MM.1S (cell line): Measurements from ENCODE around the gene GSAP.

Experiments
- DNase-seq: peaks from one replicate; pipeline ENCODE4 v3.0.0-alpha.2; 2015
- H2AFZ ChIP-seq: fragments of 300-600 bp; sonication (generic); 2 replicates; pipeline ENCODE4 v1.6.0; 2016; ENCODE audit warnings: antibody characterized with exemption, low read length
- H3F3A ChIP-seq: fragments of 300-600 bp; sonication (generic); 2 replicates; pipeline ENCODE4 v1.6.1; 2016; ENCODE audit warnings: mild to moderate bottlenecking, antibody characterized with exemption, low read length, moderate library complexity, mixed read lengths; ENCODE audit not compliant: insufficient read depth
- H3K27ac ChIP-seq: fragments of 300-600 bp; sonication (generic); 2 replicates; pipeline ENCODE4 v1.5.1; 2016; ENCODE audit warnings: mild to moderate bottlenecking, low read length
- H3K27me3 ChIP-seq: fragments of 300-600 bp; sonication (generic); replicated peaks from 2 replicates; pipeline ENCODE4 v1.6.0; 2016; ENCODE audit warnings: low read length; ENCODE audit not compliant: insufficient read depth
- H3K36me3 ChIP-seq: fragments of 300-600 bp; sonication (generic); replicated peaks from 2 replicates; pipeline ENCODE4 v1.6.1; 2016; ENCODE audit warnings: mild to moderate bottlenecking, low read length, mixed read lengths; ENCODE audit not compliant: insufficient read depth
- H3K4me1 ChIP-seq: fragments of 300-600 bp; sonication (generic); 2 replicates; pipeline ENCODE4 v1.6.1; 2016; ENCODE audit warnings: low read length, mixed read lengths
- H3K4me2 ChIP-seq: fragments of 300-600 bp; sonication (generic); 2 replicates; pipeline ENCODE4 v1.6.0; 2016; ENCODE audit warnings: low read depth, low read length
- H3K4me3 ChIP-seq: fragments of 300-600 bp; sonication (generic); 2 replicates; pipeline ENCODE4 v1.5.1; 2016; ENCODE audit warnings: low read length, mixed read lengths
- H3K79me2 ChIP-seq: fragments of 300-600 bp; sonication (generic); 2 replicates; pipeline ENCODE4 v1.6.1; 2016; ENCODE audit warnings: mixed run types, low read length, mixed read lengths
- H3K9ac ChIP-seq: fragments of 300-600 bp; sonication (generic); 2 replicates; pipeline ENCODE4 v1.6.1; 2016; ENCODE audit warnings: low read length, mixed read lengths
- H3K9me2 ChIP-seq: fragments of 300-600 bp; sonication (generic); replicated peaks from 2 replicates; pipeline ENCODE4 v1.6.1; 2016; ENCODE audit warnings: mild to moderate bottlenecking, low read length, mixed read lengths; ENCODE audit not compliant: insufficient read depth
- H3K9me3 ChIP-seq: fragments of 300-600 bp; sonication (generic); replicated peaks from 2 replicates; pipeline ENCODE4 v1.6.1; 2016; ENCODE audit warnings: mild to moderate bottlenecking, low read length, mixed read lengths; ENCODE audit not compliant: insufficient read depth
- H4K20me1 ChIP-seq: fragments of 300-600 bp; sonication (generic); 2 replicates; pipeline ENCODE4 v1.6.1; 2016; ENCODE audit warnings: mild to moderate bottlenecking, low read length, moderate library complexity, mixed read lengths; ENCODE audit not compliant: insufficient read depth
- EZH2 ChIP-seq: fragments of 300-600 bp; sonication (generic); optimal IDR thresholded peaks from 2 replicates; pipeline ENCODE3; 2017; ENCODE audit warnings: low read depth, mild to moderate bottlenecking, antibody characterized with exemption, low read length, mixed read lengths
- EZH2phosphoT487 ChIP-seq: fragments of 300-600 bp; sonication (generic); IDR thresholded peaks from 2 replicates; pipeline ENCODE4 v1.6.1; 2018; ENCODE audit warnings: antibody characterized with exemption, low read length
- TF ChIP-seq, protein P1 (sequence below): fragments of 300-600 bp; sonication (generic); IDR thresholded peaks from 2 replicates; pipeline ENCODE4 v1.5.1; 2016; ENCODE audit warnings: antibody characterized with exemption, low read length, mixed read lengths

The GSAP gene

DNA sequence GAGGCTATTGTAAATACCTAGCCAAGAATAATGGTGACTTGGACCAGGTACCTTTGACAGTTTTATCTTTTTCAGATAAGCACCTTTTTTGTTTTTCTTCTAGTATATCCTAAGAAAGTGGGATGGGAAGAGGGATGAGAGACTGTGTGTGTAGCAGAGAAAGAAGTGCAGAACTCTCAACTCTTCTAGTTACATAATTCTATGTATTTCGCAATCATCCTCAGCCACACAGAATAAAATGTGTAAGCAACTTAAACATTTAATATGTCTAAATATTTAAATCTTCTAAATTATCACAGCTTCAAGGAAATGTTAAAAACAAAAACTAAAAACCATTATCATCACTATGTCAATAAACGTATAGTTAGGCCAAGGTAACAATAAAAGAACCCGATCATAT, 42.6 kb upstream of the GSAP start:
- Histone ChIP-seq H3K4me1 (no peaks in the 10 kb centered on the region), H3K27ac (no peak overlapping the region), H3K9ac (no peak overlapping the region)

DNA sequence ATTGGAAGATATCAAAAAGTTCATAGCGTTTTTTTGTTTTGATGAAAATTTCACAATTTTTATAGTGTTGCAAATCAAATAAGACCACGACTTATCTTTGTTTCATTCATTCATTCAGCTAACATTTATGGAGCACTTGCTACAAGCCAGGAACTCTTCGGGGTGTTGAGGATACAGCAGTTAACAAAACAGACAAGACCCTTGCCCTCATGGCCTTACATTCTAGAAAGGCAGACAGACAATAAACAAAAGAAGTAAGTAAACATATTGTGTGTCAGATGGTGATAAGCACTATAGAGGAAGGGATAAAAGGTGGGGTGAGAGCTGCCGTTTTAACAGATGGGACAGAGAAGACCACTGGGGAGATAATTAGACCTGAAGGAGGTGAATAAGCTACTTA, 41.6 kb upstream of the GSAP start:
- Histone ChIP-seq H3K36me3 (no peaks in the 10 kb centered on the region), H3K27ac (no peak overlapping the region), H3K9me3 (no peaks in the 10 kb centered on the region), H3F3A (no peaks in the 10 kb centered on the region), H3K4me2 (no peak overlapping the region), H3K9me2 (no peaks in the 10 kb centered on the region), H3K4me1 (no peaks in the 10 kb centered on the region), H2AFZ (no peak overlapping the region), H3K9ac (no peak overlapping the region), H4K20me1 (no peaks in the 10 kb centered on the region), H3K79me2 (no peaks in the 10 kb centered on the region), H3K4me3 (no peak overlapping the region), H3K27me3 (no peaks in the 10 kb centered on the region)
- DNase-seq, result no peak
- TF ChIP-seq EZH2, result no peak
- no peak for TF ChIP-seq EZH2phosphoT487
- TF ChIP-seq, protein P1, sequence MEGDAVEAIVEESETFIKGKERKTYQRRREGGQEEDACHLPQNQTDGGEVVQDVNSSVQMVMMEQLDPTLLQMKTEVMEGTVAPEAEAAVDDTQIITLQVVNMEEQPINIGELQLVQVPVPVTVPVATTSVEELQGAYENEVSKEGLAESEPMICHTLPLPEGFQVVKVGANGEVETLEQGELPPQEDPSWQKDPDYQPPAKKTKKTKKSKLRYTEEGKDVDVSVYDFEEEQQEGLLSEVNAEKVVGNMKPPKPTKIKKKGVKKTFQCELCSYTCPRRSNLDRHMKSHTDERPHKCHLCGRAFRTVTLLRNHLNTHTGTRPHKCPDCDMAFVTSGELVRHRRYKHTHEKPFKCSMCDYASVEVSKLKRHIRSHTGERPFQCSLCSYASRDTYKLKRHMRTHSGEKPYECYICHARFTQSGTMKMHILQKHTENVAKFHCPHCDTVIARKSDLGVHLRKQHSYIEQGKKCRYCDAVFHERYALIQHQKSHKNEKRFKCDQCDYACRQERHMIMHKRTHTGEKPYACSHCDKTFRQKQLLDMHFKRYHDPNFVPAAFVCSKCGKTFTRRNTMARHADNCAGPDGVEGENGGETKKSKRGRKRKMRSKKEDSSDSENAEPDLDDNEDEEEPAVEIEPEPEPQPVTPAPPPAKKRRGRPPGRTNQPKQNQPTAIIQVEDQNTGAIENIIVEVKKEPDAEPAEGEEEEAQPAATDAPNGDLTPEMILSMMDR, result no peak

More for the DNA sequence above, 42.6 kb upstream of the GSAP start:
- H4K20me1 ChIP-seq, result no peaks in the 10 kb centered on the region
- H3K36me3 ChIP-seq, result no peaks in the 10 kb centered on the region
- H3K4me3 ChIP-seq, result no peak overlapping the region
- H3K27me3 ChIP-seq, result no peaks in the 10 kb centered on the region
- H3K79me2 ChIP-seq, result no peaks in the 10 kb centered on the region
- H3K9me3 ChIP-seq, result no peaks in the 10 kb centered on the region
- H3K9me2 ChIP-seq, result no peaks in the 10 kb centered on the region
- no peaks in the 10 kb centered on the region for H3F3A ChIP-seq
- H3K4me2 ChIP-seq, result no peak overlapping the region
- no peak overlapping the region for H2AFZ ChIP-seq
- no peak for DNase-seq
- TF ChIP-seq, protein P1, result no peak
- TF ChIP-seq EZH2phosphoT487 (no peak), EZH2 (no peak)

DNA sequence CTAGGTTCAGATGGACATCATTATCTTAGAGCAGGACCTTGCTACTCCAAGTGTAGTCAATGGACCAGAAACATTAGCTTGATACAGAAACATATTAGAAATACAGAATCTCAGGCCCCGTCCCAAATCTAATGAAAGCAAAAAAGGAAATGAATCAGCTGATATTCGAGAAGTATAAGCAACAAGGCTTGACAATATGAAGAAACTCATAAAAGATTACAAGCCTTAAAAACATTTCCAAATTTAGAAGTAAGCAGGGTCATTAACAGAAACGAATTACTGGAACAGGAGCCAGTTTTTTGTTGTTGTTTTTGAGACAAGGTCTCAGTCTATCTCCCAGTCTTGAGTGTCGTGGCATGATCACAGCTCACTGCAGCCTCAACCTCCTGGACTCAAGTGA, 40.5 kb upstream of the GSAP start:
- no peaks in the 10 kb centered on the region for H3K4me1 ChIP-seq
- no peaks in the 10 kb centered on the region for H3K36me3 ChIP-seq
- H2AFZ ChIP-seq, result no peak overlapping the region
- no peak overlapping the region for H3K9ac ChIP-seq
- no peaks in the 10 kb centered on the region for H3K9me3 ChIP-seq
- no peaks in the 10 kb centered on the region for H3K79me2 ChIP-seq
- H3F3A ChIP-seq, result no peaks in the 10 kb centered on the region
- no peak overlapping the region for H3K27ac ChIP-seq
- no peak for DNase-seq
- TF ChIP-seq EZH2 (no peak), EZH2phosphoT487 (no peak)
- TF ChIP-seq, protein P1, result no peak
- no peaks in the 10 kb centered on the region for H3K9me2 ChIP-seq
- no peaks in the 10 kb centered on the region for H4K20me1 ChIP-seq
- no peaks in the 10 kb centered on the region for H3K27me3 ChIP-seq
- no peak overlapping the region for H3K4me3 ChIP-seq
- H3K4me2 ChIP-seq, result no peak overlapping the region
